ENCODE results near the gene PABPN1L.

GRCh38 chr16:88871349-88871702 is 4.9 kb upstream of the PABPN1L start:
- no peak for TF ChIP-seq CTCF (IDR thresholded peaks at IDR 0.05)
- no peak for TF ChIP-seq POLR2A (IDR thresholded peaks at IDR 0.05)

All from ovary (tissue), 3 donors.